MCF 10A (cell line): ENCODE measurements around the gene TXNDC2. TPM values are rescaled to one million over a fixed set of nuclear protein-coding genes. Genes with fewer than 3 reads are reported as not detected.

ENCODE experiments used
- BruUV-seq: library from RNA; stranded (reverse); fragments of 400-500 nt; replicated peaks from 2 replicates; lab custom pipeline; 2021; lab: Mats Ljungman, UMichigan
- CTCF ChIA-PET: fragments of 300-600 bp; sonication (Branson Sonifier 250); formaldehyde crosslinking; extraction: SDS; loops from one replicate; lab custom pipeline; 2021; ENCODE audit warnings: antibody characterized with exemption, inconsistent platforms; lab: Yijun Ruan, JAX
- POLR2A ChIA-PET: fragments of 300-600, 350-650 bp; sonication (Branson Sonifier 250); formaldehyde crosslinking; extraction: SDS; loops from one replicate; lab custom pipeline; 2020; ENCODE audit warnings: antibody characterized with exemption, inconsistent platforms; lab: Yijun Ruan, JAX
- DNase-seq: peaks from one replicate; pipeline ENCODE4 v3.0.0-alpha.2; 2018; ENCODE audit not compliant: unreplicated experiment
- H3K27ac Mint-ChIP-seq: one replicate; pipeline ENCODE4 v1.8.0; 2022; ENCODE audit warnings: mild to moderate bottlenecking, low read depth, mixed read lengths; ENCODE audit not compliant: unreplicated experiment
- H3K27me3 Mint-ChIP-seq: one replicate; pipeline ENCODE4 v1.8.0; 2022; ENCODE audit warnings: mixed read lengths; ENCODE audit not compliant: insufficient read depth, unreplicated experiment
- H3K36me3 Mint-ChIP-seq: one replicate; pipeline ENCODE4 v1.8.0; 2022; ENCODE audit warnings: mild to moderate bottlenecking, moderate library complexity, mixed read lengths; ENCODE audit not compliant: insufficient read depth, unreplicated experiment
- H3K4me1 Mint-ChIP-seq: one replicate; pipeline ENCODE4 v1.8.0; 2022; ENCODE audit warnings: mixed read lengths; ENCODE audit not compliant: insufficient read depth, unreplicated experiment
- H3K4me3 Mint-ChIP-seq: one replicate; pipeline ENCODE4 v1.8.0; 2022; ENCODE audit warnings: mild to moderate bottlenecking, moderate library complexity, mixed read lengths; ENCODE audit not compliant: unreplicated experiment
- H3K9me3 Mint-ChIP-seq: one replicate; pipeline ENCODE4 v1.8.0; 2022; ENCODE audit warnings: mixed read lengths; ENCODE audit not compliant: unreplicated experiment
- intact Hi-C: fragments of 100-400 bp; cut with micrococcal nuclease; formaldehyde crosslinking; loops from 2 replicates; pipeline ENCODE4 v1.14.1; 2022
- total RNA-seq: library from RNA; stranded (reverse); gene quantifications from 2 replicates; pipeline ENCODE4 v1.2.3, GENCODE V29; 2022
- TF ChIP-seq, protein P1 (sequence below): fragments of 200-600 bp; IDR thresholded peaks from one replicate; pipeline ENCODE4 v1.8.0; 2022; ENCODE audit warnings: antibody characterized with exemption, mild to moderate bottlenecking; ENCODE audit not compliant: unreplicated experiment

TXNDC2 gene
- total RNA-seq, 1 experiment from 2014 or later = not detected

DNA sequence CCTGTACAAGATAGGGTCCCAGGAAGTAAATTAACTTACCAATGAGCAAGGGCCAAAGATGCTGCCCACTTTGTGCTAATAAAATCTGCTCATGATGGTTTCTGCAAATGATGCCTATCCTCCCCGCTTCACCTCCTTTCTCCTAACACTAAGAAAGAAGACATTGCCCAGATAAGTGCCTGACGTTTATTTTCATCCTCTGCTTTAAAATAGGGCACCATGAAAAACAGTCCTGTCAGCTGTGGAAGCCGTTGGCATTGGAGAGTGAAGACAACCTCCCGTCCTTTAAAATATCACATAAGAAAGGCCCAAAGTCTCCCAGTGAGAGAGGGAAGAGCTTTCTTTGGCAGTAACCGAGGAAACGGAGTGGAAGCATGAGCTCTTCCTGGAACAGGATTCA, 1.7 kb upstream of the TXNDC2 start:
- BruUV-seq = no TSS peak
- ChIA-PET POLR2A (interaction anchor here (0.8 kb wide), 1 partner anchor 9 kb away, joined by 3 read pairs; no protein-coding TSS in a partner anchor), CTCF (no interaction called here)
- no peak for DNase-seq
- TF ChIP-seq, protein P1, sequence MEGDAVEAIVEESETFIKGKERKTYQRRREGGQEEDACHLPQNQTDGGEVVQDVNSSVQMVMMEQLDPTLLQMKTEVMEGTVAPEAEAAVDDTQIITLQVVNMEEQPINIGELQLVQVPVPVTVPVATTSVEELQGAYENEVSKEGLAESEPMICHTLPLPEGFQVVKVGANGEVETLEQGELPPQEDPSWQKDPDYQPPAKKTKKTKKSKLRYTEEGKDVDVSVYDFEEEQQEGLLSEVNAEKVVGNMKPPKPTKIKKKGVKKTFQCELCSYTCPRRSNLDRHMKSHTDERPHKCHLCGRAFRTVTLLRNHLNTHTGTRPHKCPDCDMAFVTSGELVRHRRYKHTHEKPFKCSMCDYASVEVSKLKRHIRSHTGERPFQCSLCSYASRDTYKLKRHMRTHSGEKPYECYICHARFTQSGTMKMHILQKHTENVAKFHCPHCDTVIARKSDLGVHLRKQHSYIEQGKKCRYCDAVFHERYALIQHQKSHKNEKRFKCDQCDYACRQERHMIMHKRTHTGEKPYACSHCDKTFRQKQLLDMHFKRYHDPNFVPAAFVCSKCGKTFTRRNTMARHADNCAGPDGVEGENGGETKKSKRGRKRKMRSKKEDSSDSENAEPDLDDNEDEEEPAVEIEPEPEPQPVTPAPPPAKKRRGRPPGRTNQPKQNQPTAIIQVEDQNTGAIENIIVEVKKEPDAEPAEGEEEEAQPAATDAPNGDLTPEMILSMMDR = no peak
- Mint-ChIP-seq H3K27me3 (no peaks in the 10 kb centered on the region), H3K4me3 (no peak overlapping the region), H3K36me3 (no peaks in the 10 kb centered on the region), H3K9me3 (no peaks in the 10 kb centered on the region), H3K4me1 (no peaks in the 10 kb centered on the region), H3K27ac (no peak overlapping the region)
- intact Hi-C loops = no loop called here

DNA sequence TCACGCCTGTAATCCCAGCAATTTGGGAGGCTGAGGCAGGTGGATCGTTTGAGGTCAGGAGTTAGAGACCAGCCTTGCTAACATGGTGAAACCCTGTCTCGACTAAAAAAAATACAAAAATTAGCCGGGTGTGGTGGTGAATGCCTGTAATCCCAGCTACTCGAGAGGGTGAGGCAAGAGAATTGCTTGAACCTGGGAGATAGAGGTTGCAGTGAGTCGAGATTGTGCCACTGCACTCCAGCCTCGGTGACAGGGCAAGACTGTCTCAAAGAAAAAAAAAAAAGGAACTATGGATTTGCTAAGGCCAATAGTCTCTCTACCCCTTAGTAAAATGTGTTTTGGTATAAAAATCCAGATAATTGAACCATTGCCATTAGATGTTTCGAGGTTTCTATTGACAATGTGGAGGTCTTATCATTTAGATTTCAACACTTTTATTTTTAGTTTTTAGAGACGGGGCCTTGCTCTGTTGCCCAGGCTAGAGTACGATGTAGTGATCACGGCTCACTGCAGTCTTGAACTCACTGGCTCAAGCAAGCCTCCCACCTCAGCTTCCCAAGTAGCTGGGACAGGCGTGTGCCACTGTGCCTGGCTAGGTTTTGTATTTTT, 1.1 kb upstream of the TXNDC2 start:
- Mint-ChIP-seq H3K27me3 (no peaks in the 10 kb centered on the region), H3K36me3 (no peaks in the 10 kb centered on the region), H3K9me3 (no peaks in the 10 kb centered on the region), H3K4me1 (no peaks in the 10 kb centered on the region), H3K4me3 (no peak overlapping the region), H3K27ac (no peak overlapping the region)
- CTCF ChIA-PET = no interaction called here
- TF ChIP-seq, protein P1 = no peak
- intact Hi-C loops = no loop called here
- DNase-seq = no peak
- POLR2A ChIA-PET = interaction anchor here (0.8 kb wide), 1 partner anchor 8 kb away, joined by 3 read pairs; no protein-coding TSS in a partner anchor
- BruUV-seq = no TSS peak

DNA sequence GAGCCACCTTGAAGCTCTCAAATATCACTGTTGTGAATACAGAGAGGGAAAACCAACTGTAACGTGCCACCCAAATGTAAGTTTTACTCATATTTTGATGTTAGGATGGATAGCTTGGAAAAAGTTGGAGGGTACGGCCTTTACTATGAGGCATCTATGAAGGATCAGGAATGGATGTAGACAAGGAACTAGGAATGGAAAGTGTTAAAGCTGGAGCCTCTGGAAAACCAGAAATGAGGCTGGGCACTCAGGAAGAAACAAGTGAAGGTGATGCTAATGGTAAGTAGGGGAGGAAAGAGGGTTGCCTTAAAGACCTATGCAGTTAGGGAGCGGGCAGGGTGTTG, 204 bp downstream of the TXNDC2 start:
- no peaks in the 10 kb centered on the region for H3K9me3 Mint-ChIP-seq
- no peak overlapping the region for H3K27ac Mint-ChIP-seq
- ChIA-PET POLR2A (interaction anchor here (0.7 to 1.2 kb wide), 4 partner anchors 9 to 629 kb away, joined by 3 to 7 read pairs (median 4); no protein-coding TSS in a partner anchor), CTCF (interaction anchor here (1.4 kb wide), 1 partner anchor 9 kb away, joined by 6 read pairs; no protein-coding TSS in a partner anchor)
- DNase-seq = no peak
- intact Hi-C loops = no loop called here
- BruUV-seq = no TSS peak
- H3K27me3 Mint-ChIP-seq = no peaks in the 10 kb centered on the region
- no peaks in the 10 kb centered on the region for H3K4me1 Mint-ChIP-seq
- TF ChIP-seq, protein P1 = no peak
- no peaks in the 10 kb centered on the region for H3K36me3 Mint-ChIP-seq
- H3K4me3 Mint-ChIP-seq = no peak overlapping the region

- no peaks in the 10 kb centered on the region for H3K36me3 Mint-ChIP-seq
- BruUV-seq = no TSS peak
- H3K27me3 Mint-ChIP-seq = no peaks in the 10 kb centered on the region
- no peaks in the 10 kb centered on the region for H3K4me1 Mint-ChIP-seq
- POLR2A ChIA-PET = interaction anchor here (1.7 kb wide), 1 partner anchor 17 kb away, joined by 6 read pairs; no protein-coding TSS in a partner anchor
- no peak for DNase-seq
- no peak overlapping the region for H3K4me3 Mint-ChIP-seq
- intact Hi-C loops = no loop called here
- H3K27ac Mint-ChIP-seq = no peak overlapping the region
- no peaks in the 10 kb centered on the region for H3K9me3 Mint-ChIP-seq
- CTCF ChIA-PET = no interaction called here
- TF ChIP-seq, protein P1 = no peak
These were observed 2.2 kb downstream of the TXNDC2 start for GRCh38 chr18:9887992-9888391.
